Measurements from ENCODE around the gene SCYGR3. TPM values are rescaled to one million over a fixed set of nuclear protein-coding genes. Genes with fewer than 3 reads are reported as not detected.

The SCYGR3 gene
- total and polyA plus RNA-seq, 2 donors (not counting 3 experiments of a cell fraction or from before 2014, with no cell fraction given) = not detected

- Histone ChIP-seq H3K27me3 (ENCODE audit: control insufficient read depth in 2 of 2, insufficient read depth in 2 of 2, low read length in 2 of 2) (peaks cover under 1 to 2% of the 10 kb centered on the region in 2 experiments), H2AFZ (ENCODE audit: low read depth, low read length) (no peak overlapping the region), H3K9ac (replicated peaks; ENCODE audit: extremely low read depth, insufficient read depth, low read length) (no peak overlapping the region), H3K4me2 (ENCODE audit: insufficient read depth, low read length) (no peak overlapping the region), H4K20me1 (replicated peaks; ENCODE audit: control insufficient read depth, extremely low read depth, insufficient read depth, low read length) (no peaks in the 10 kb centered on the region), H3K9me3 (replicated peaks; ENCODE audit: control insufficient read depth, insufficient read depth, low read length) (no peaks in the 10 kb centered on the region), H3K36me3 (ENCODE audit: control insufficient read depth in 2 of 2, extremely low read depth in 1 of 2, insufficient read depth in 2 of 2, low read length in 2 of 2) (no peaks in the 10 kb centered on the region), H3K4me1 (ENCODE audit: control insufficient read depth, extremely low read depth, insufficient read depth, low read length) (no peaks in the 10 kb centered on the region), H3K4me3 (replicated peaks in 1 of 3; ENCODE audit: insufficient read depth in 1 of 3, low read depth in 1 of 3, low read length in 3 of 3) (no peak overlapping the region), H3K79me2 (ENCODE audit: control insufficient read depth, insufficient read depth, low read length) (no peaks in the 10 kb centered on the region), H3K27ac (ENCODE audit: insufficient read depth, low read depth, low read length) (no peak overlapping the region), H3K9me1 (replicated peaks; ENCODE audit: control insufficient read depth, extremely low read depth, insufficient read depth, low read length) (no peaks in the 10 kb centered on the region)
- POLR2A ChIA-PET = no interaction called here
- DNase-seq (ENCODE audit: low read depth, low spot score) = no peak
- no peak for FAIRE-seq
- dilution Hi-C loops (cut with MboI; ENCODE audit: extremely low pct_ligation_motif_present, low sequenced_read_pairs) (no loop called here), intact Hi-C loops (cut with micrococcal nuclease) (no loop called here)
- TF ChIP-seq MYC (IDR thresholded peaks at IDR 0.05; ENCODE audit: low read depth, low read length) (no peak), EZH2 (IDR thresholded peaks at IDR 0.05; ENCODE audit: borderline replicate concordance, low read depth, low read length, severe bottlenecking) (no peak), FOS (IDR thresholded peaks at IDR 0.05; ENCODE audit: borderline replicate concordance, insufficient read depth, low read length) (no peak), POLR2AphosphoS5 (IDR thresholded peaks at IDR 0.05; ENCODE audit: insufficient read depth, low read depth, low read length) (no peak), POLR2A (IDR thresholded peaks at IDR 0.05; ENCODE audit: low read depth, low read length) (no peak), MAX (IDR thresholded peaks at IDR 0.05; ENCODE audit: insufficient read depth, insufficient read length) (no peak), CTCF (IDR thresholded peaks at IDR 0.05; ENCODE audit: extremely low read depth in 1 of 2, insufficient read depth in 1 of 2, low read depth in 1 of 2, low read length in 2 of 2) (no peak), GATA2 (IDR thresholded peaks at IDR 0.05; ENCODE audit: insufficient read depth, insufficient read length, low read depth, low read length) (no peak), JUN (IDR thresholded peaks at IDR 0.05; ENCODE audit: borderline replicate concordance, insufficient read depth, insufficient read length, low read depth) (no peak)
- BruUV-seq (replicated peaks) = no TSS peak
- CTCF ChIA-PET = interaction anchor here (0.9 kb wide), 1 partner anchor 226 kb away, joined by 3 read pairs; no protein-coding TSS in a partner anchor
Measured at GRCh38 chr2:227632827-227633226, 18.2 kb upstream of the SCYGR3 start.

Measured in endothelial cell of umbilical vein (primary cell).